Mesendoderm (in vitro differentiated cells): ENCODE data around the gene SORCS2.

Experiments used
- DNase-seq: peaks from one replicate; pipeline ENCODE4 v3.0.0; 2013
- H2AK5ac ChIP-seq: 2 replicates; pipeline ENCODE4 v1.6.1; 2013; ENCODE audit warnings: low read length, inconsistent platforms
- H2BK120ac ChIP-seq: 2 replicates; pipeline ENCODE4 v1.6.1; 2013; ENCODE audit warnings: low read depth, mild to moderate bottlenecking, low read length, moderate library complexity, mixed read lengths
- H2BK15ac ChIP-seq: replicated peaks from 2 replicates; pipeline ENCODE4 v1.6.1; 2013; ENCODE audit warnings: low read depth, mild to moderate bottlenecking, moderate library complexity
- H2BK5ac ChIP-seq: 2 replicates; pipeline ENCODE4 v1.6.1; 2013; ENCODE audit warnings: low read length, inconsistent platforms
- H3K18ac ChIP-seq: 2 replicates; pipeline ENCODE4 v1.6.1; 2013; ENCODE audit warnings: mild to moderate bottlenecking, low read length, mixed read lengths
- H3K23ac ChIP-seq: one replicate; pipeline ENCODE4 v1.6.1; 2013; ENCODE audit warnings: low read length
- H3K27ac ChIP-seq: 2 replicates; pipeline ENCODE4 v1.5.1; 2013; ENCODE audit warnings: low read depth, mild to moderate bottlenecking, inconsistent platforms, low read length, moderate library complexity
- H3K27me3 ChIP-seq: 2 replicates; pipeline ENCODE4 v1.6.1; 2013; ENCODE audit warnings: low read length, control low read depth, mild to moderate bottlenecking, inconsistent platforms; ENCODE audit not compliant: insufficient read depth, poor library complexity
- H3K36me3 ChIP-seq: 2 replicates; pipeline ENCODE4 v1.6.1; 2013; ENCODE audit warnings: low read length, inconsistent platforms; ENCODE audit not compliant: control insufficient read depth, insufficient read depth
- H3K4ac ChIP-seq: one replicate; pipeline ENCODE4 v1.6.1; 2013; ENCODE audit warnings: low read depth, mild to moderate bottlenecking, low read length, moderate library complexity
- H3K4me1 ChIP-seq: 2 replicates; pipeline ENCODE4 v1.6.1; 2013; ENCODE audit warnings: low read depth, low read length, inconsistent platforms; ENCODE audit not compliant: control insufficient read depth
- H3K4me2 ChIP-seq: 2 replicates; pipeline ENCODE4 v1.6.1; 2013; ENCODE audit warnings: low read length
- H3K4me3 ChIP-seq: 2 replicates; pipeline ENCODE4 v1.5.1; 2013; ENCODE audit warnings: mild to moderate bottlenecking, low read length
- H3K56ac ChIP-seq: one replicate; pipeline ENCODE4 v1.6.1; 2013; ENCODE audit warnings: low read length
- H3K79me1 ChIP-seq: 2 replicates; pipeline ENCODE4 v1.6.1; 2013; ENCODE audit warnings: low read length, inconsistent platforms
- H3K79me2 ChIP-seq: 2 replicates; pipeline ENCODE4 v1.6.1; 2013; ENCODE audit warnings: mild to moderate bottlenecking, low read length; ENCODE audit not compliant: control insufficient read depth, insufficient read depth
- H3K9ac ChIP-seq: 2 replicates; pipeline ENCODE4 v1.6.1; 2013; ENCODE audit warnings: low read length, inconsistent platforms
- H4K5ac ChIP-seq: one replicate; pipeline ENCODE4 v1.6.1; 2013; ENCODE audit warnings: low read length
- H4K8ac ChIP-seq: one replicate; pipeline ENCODE4 v1.6.1; 2013; ENCODE audit warnings: low read depth, mild to moderate bottlenecking, control low read depth, low read length, moderate library complexity
- WGBS: extraction: QIAGEN DNeasy Blood & Tissue Kit; methylation state at CpG from one replicate; pipeline ENCODE4 v1.1.7; 2013; ENCODE audit warnings: low lambda C conversion rate, missing lambda C conversion rate; ENCODE audit not compliant: insufficient coverage; ENCODE audit errors: extremely low coverage; 5-methylcytosine and 5-hydroxymethylcytosine counted together

The SORCS2 gene

GRCh38 chr4:7771541-7772507 is 579.5 kb downstream of the SORCS2 start:
- no peak overlapping the region for H3K9ac ChIP-seq

GRCh38 chr4:7772711-7773385 is 580.5 kb downstream of the SORCS2 start:
- Histone ChIP-seq H3K18ac (no peak overlapping the region), H3K36me3 (peaks cover 12% of the 10 kb centered on the region), H2AK5ac (no peak overlapping the region), H3K4me2 (no peak overlapping the region), H3K79me2 (no peaks in the 10 kb centered on the region), H4K8ac (no peak overlapping the region), H2BK5ac (no peak overlapping the region), H3K23ac (no peak overlapping the region), H3K4ac (no peak overlapping the region), H3K56ac (no peak overlapping the region), H3K79me1 (no peaks in the 10 kb centered on the region), H3K9ac (no peak overlapping the region), H3K27ac (no peak overlapping the region), H4K5ac (no peak overlapping the region), H3K4me3 (no peak overlapping the region), H3K27me3 (no peaks in the 10 kb centered on the region), H2BK120ac (no peak overlapping the region), H3K4me1 (no peaks in the 10 kb centered on the region), H2BK15ac (no peak overlapping the region)
- DNase-seq = peak; percentile 32
- WGBS = no CpG with 5 or more reads among the region's 31 CpGs

More at GRCh38 chr4:7771541-7772507, 579.5 kb downstream of the SORCS2 start:
- no peak overlapping the region for H3K4ac ChIP-seq
- no peak overlapping the region for H3K56ac ChIP-seq
- no peak for DNase-seq
- no peaks in the 10 kb centered on the region for H3K79me2 ChIP-seq
- no peak overlapping the region for H2BK120ac ChIP-seq
- no peak overlapping the region for H3K23ac ChIP-seq
- no peak overlapping the region for H4K8ac ChIP-seq
- WGBS = no CpG with 5 or more reads among the region's 26 CpGs
- H3K27me3 ChIP-seq = no peaks in the 10 kb centered on the region
- H4K5ac ChIP-seq = no peak overlapping the region
- no peak overlapping the region for H2AK5ac ChIP-seq
- H3K36me3 ChIP-seq = peaks cover 15% of the 10 kb centered on the region
- no peak overlapping the region for H2BK5ac ChIP-seq
- no peaks in the 10 kb centered on the region for H3K4me1 ChIP-seq
- no peak overlapping the region for H3K4me2 ChIP-seq
- no peak overlapping the region for H2BK15ac ChIP-seq
- no peak overlapping the region for H3K27ac ChIP-seq
- no peak overlapping the region for H3K18ac ChIP-seq
- H3K4me3 ChIP-seq = no peak overlapping the region
- H3K79me1 ChIP-seq = no peaks in the 10 kb centered on the region

GRCh38 chr4:7773401-7774180 is 581.3 kb downstream of the SORCS2 start:
- Histone ChIP-seq H3K23ac (no peak overlapping the region), H3K36me3 (peaks cover 15% of the 10 kb centered on the region)

GRCh38 chr4:7774301-7775294 is 582.3 kb downstream of the SORCS2 start:
- Histone ChIP-seq H3K4me2 (no peak overlapping the region), H2BK120ac (no peak overlapping the region), H3K27ac (no peak overlapping the region), H2AK5ac (no peak overlapping the region), H2BK15ac (no peak overlapping the region), H3K79me1 (no peaks in the 10 kb centered on the region), H3K9ac (no peak overlapping the region), H3K36me3 (peaks cover 15% of the 10 kb centered on the region), H3K56ac (no peak overlapping the region), H3K23ac (no peak overlapping the region), H4K8ac (no peak overlapping the region), H3K4me1 (no peaks in the 10 kb centered on the region), H3K79me2 (no peaks in the 10 kb centered on the region), H2BK5ac (no peak overlapping the region), H3K4me3 (no peak overlapping the region), H3K4ac (no peak overlapping the region), H3K27me3 (no peaks in the 10 kb centered on the region), H4K5ac (no peak overlapping the region), H3K18ac (no peak overlapping the region)
- no peak for DNase-seq
- no CpG with 5 or more reads among the region's 22 CpGs for WGBS

More at GRCh38 chr4:7773401-7774180, 581.3 kb downstream of the SORCS2 start:
- Histone ChIP-seq H3K27me3 (no peaks in the 10 kb centered on the region), H2BK120ac (no peak overlapping the region), H2BK15ac (no peak overlapping the region), H3K9ac (no peak overlapping the region), H2AK5ac (no peak overlapping the region), H3K56ac (no peak overlapping the region), H4K5ac (no peak overlapping the region), H2BK5ac (no peak overlapping the region), H3K18ac (no peak overlapping the region), H3K79me1 (no peaks in the 10 kb centered on the region), H3K4ac (no peak overlapping the region), H3K4me2 (no peak overlapping the region), H3K4me3 (no peak overlapping the region), H4K8ac (no peak overlapping the region), H3K4me1 (no peaks in the 10 kb centered on the region), H3K79me2 (no peaks in the 10 kb centered on the region), H3K27ac (no peak overlapping the region)
- no CpG with 5 or more reads among the region's 24 CpGs for WGBS
- DNase-seq = no peak

- Histone ChIP-seq H3K79me1 (no peaks in the 10 kb centered on the region), H3K79me2 (no peaks in the 10 kb centered on the region), H3K4me2 (no peak overlapping the region), H3K56ac (no peak overlapping the region), H3K9ac (no peak overlapping the region), H4K8ac (no peak overlapping the region), H3K18ac (no peak overlapping the region), H3K4me3 (no peak overlapping the region), H2BK5ac (no peak overlapping the region), H3K27me3 (no peaks in the 10 kb centered on the region), H2BK120ac (no peak overlapping the region), H2BK15ac (no peak overlapping the region), H3K4ac (no peak overlapping the region), H3K27ac (no peak overlapping the region), H4K5ac (no peak overlapping the region), H3K23ac (no peak overlapping the region), H3K4me1 (no peaks in the 10 kb centered on the region), H3K36me3 (peaks cover 15% of the 10 kb centered on the region), H2AK5ac (no peak overlapping the region)
- no peak for DNase-seq
- no CpG with 5 or more reads among the region's 9 CpGs for WGBS
Measured at GRCh38 chr4:7775396-7775795, 583.1 kb downstream of the SORCS2 start.
